Natural killer cell (primary cell): ENCODE results near the gene SIGLEC1. TPM values are rescaled to one million over a fixed set of nuclear protein-coding genes. Genes with fewer than 3 reads are reported as not detected.

Experiments used
- ATAC-seq, 3 donors: fragments of 150-1000 bp in 2 of 3; fragments of 200-7000 bp in 1 of 3; cut with Tn5 transposase; 1 replicate in 1 of 3; 2 replicates in 2 of 3; pipeline ENCODE4 v1.10.0; 2021; ENCODE audit warnings: mild to moderate bottlenecking in 2 of 3, moderate library complexity in 2 of 3
- DNase-seq, 2 donors: peaks; one replicate each; pipeline versions ENCODE4 v3.0.0 to v3.0.0-alpha.2; 2013 to 2021; ENCODE audit warnings: mixed read lengths in 1 of 2
- H3K27ac ChIP-seq: one replicate; pipeline ENCODE4 v1.5.1; 2013; ENCODE audit warnings: mild to moderate bottlenecking, low read length
- H3K27me3 ChIP-seq: one replicate; pipeline ENCODE4 v1.6.1; 2013; ENCODE audit warnings: low read length; ENCODE audit not compliant: control insufficient read depth, insufficient read depth
- H3K36me3 ChIP-seq: one replicate; pipeline ENCODE4 v1.6.1; 2013; ENCODE audit warnings: low read length; ENCODE audit not compliant: control insufficient read depth, insufficient read depth
- H3K4me1 ChIP-seq: one replicate; pipeline ENCODE4 v1.6.1; 2013; ENCODE audit warnings: low read length; ENCODE audit not compliant: control insufficient read depth, insufficient read depth
- H3K4me3 ChIP-seq: one replicate; pipeline ENCODE4 v1.5.1; 2013; ENCODE audit warnings: low read length
- H3K9me3 ChIP-seq: one replicate; pipeline ENCODE4 v1.6.1; 2013; ENCODE audit warnings: low read length; ENCODE audit not compliant: control insufficient read depth, insufficient read depth
- H3K27ac Mint-ChIP-seq, 2 donors: one replicate each; pipeline ENCODE4 v1.8.0; 2022; ENCODE audit warnings: mild to moderate bottlenecking in 2 of 2, mixed read lengths in 2 of 2, moderate library complexity in 1 of 2
- H3K27me3 Mint-ChIP-seq, 2 donors: one replicate each; pipeline ENCODE4 v1.8.0; 2022; ENCODE audit warnings: low read depth in 2 of 2, mixed read lengths in 2 of 2
- H3K36me3 Mint-ChIP-seq: one replicate; pipeline ENCODE4 v1.8.0; 2022; ENCODE audit warnings: mixed read lengths
- H3K4me1 Mint-ChIP-seq, 2 donors: one replicate each; pipeline ENCODE4 v1.8.0; 2022; ENCODE audit warnings: mixed read lengths in 2 of 2
- H3K4me3 Mint-ChIP-seq: one replicate; pipeline ENCODE4 v1.8.0; 2022; ENCODE audit warnings: mild to moderate bottlenecking, moderate library complexity, mixed read lengths
- H3K9me3 Mint-ChIP-seq, 2 donors: one replicate each; pipeline ENCODE4 v1.8.0; 2022; ENCODE audit warnings: mixed read lengths in 2 of 2
- WGBS: methylation state at CpG from one replicate; pipeline ENCODE4 v1.1.7; 2013; ENCODE audit warnings: missing lambda C conversion rate; ENCODE audit not compliant: insufficient coverage; 5-methylcytosine and 5-hydroxymethylcytosine counted together
- intact Hi-C: fragments of 100-400 bp; cut with micrococcal nuclease; formaldehyde crosslinking; loops from one replicate; pipeline ENCODE4 v1.14.2; 2022
- total RNA-seq, 4 donors: library from RNA; stranded (reverse); fragments of 120-200 nt in 1 of 4; gene quantifications; one replicate each; pipeline versions ENCODE4 v1.2.3 to v1.2.4, GENCODE V29; 2013 to 2022
- TF ChIP-seq, protein P1 (sequence below): fragments of 200-600 bp; IDR thresholded peaks from one replicate; pipeline ENCODE4 v1.8.0; 2022; ENCODE audit warnings: antibody characterized with exemption

SIGLEC1 gene
- under 1 TPM; 0.09 to 0.36 (median 0.30) TPM for total RNA-seq
- 1.4 TPM for total RNA-seq (2013)

- H3K36me3 Mint-ChIP-seq: no peaks in the 10 kb centered on the region
- no peak for ATAC-seq
- 51% methylated on average over 13 of the region's 15 CpGs for WGBS
These were observed at the start of gene SIGLEC1 for GRCh38 chr20:3712279-3712873. Gene SIGLEC1, minus strand, starts transcription at chr20:3712600. Its CDS starts 5,472 bp downstream, at chr20:3707128.

DNA sequence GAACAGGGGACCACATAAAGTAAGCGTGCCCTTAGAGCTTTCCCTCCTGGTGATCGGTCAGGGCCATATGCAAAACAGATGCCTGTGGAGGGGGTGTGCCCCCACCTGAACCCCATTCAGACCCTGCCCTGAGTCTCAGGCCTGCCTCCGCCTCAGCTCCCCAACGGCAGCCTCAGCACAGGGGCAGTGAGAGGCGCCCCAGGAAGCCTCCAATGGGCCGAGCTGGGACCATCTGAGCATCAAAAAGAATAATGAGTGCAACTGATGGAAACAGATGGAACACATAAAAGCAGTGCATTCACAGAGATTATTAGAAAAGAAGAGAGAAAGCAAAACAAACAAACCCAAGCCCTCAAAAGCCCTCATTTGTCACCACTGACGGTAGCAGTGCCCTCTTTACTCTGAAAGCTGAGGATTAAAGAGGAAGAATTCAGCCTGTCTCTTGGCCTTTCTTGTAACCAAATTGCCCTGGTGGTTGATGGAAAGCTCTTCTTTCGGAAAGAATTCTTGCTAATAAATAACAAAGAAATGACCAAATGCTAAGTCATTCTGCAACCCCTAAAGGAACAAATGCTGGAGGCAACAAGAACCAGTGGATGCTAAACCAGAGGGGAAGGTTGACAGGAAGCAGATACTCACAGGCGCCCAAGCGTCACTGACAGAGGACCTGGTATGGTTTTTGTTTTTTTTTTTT lies 48.4 kb upstream of the SIGLEC1 start:
- Mint-ChIP-seq H3K36me3 (no peaks in the 10 kb centered on the region), H3K27ac (no peak overlapping the region), H3K27me3 (no peaks in the 10 kb centered on the region), H3K9me3 (no peaks in the 10 kb centered on the region), H3K4me1 (peaks cover 0 to 11% of the 10 kb centered on the region in 2 donors), H3K4me3 (no peak overlapping the region)
- Histone ChIP-seq H3K9me3 (no peaks in the 10 kb centered on the region), H3K27me3 (no peaks in the 10 kb centered on the region), H3K36me3 (no peaks in the 10 kb centered on the region), H3K27ac (no peak overlapping the region), H3K4me3 (no peak overlapping the region), H3K4me1 (peaks cover 17% of the 10 kb centered on the region)
- intact Hi-C loops: no loop called here
- DNase-seq (no peak), ATAC-seq (no peak)
- TF ChIP-seq, protein P1, sequence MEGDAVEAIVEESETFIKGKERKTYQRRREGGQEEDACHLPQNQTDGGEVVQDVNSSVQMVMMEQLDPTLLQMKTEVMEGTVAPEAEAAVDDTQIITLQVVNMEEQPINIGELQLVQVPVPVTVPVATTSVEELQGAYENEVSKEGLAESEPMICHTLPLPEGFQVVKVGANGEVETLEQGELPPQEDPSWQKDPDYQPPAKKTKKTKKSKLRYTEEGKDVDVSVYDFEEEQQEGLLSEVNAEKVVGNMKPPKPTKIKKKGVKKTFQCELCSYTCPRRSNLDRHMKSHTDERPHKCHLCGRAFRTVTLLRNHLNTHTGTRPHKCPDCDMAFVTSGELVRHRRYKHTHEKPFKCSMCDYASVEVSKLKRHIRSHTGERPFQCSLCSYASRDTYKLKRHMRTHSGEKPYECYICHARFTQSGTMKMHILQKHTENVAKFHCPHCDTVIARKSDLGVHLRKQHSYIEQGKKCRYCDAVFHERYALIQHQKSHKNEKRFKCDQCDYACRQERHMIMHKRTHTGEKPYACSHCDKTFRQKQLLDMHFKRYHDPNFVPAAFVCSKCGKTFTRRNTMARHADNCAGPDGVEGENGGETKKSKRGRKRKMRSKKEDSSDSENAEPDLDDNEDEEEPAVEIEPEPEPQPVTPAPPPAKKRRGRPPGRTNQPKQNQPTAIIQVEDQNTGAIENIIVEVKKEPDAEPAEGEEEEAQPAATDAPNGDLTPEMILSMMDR: no peak
- WGBS: 72% methylated on average over 9 of the region's 10 CpGs

More at GRCh38 chr20:3712279-3712873, at the start of gene SIGLEC1:
- Histone ChIP-seq H3K9me3 (no peaks in the 10 kb centered on the region), H3K4me3 (no peak within 1 kb of the TSS), H3K27me3 (no peaks in the 10 kb centered on the region), H3K4me1 (peaks cover 6% of the 10 kb centered on the region), H3K36me3 (no peaks in the 10 kb centered on the region), H3K27ac (no peak within 1 kb of the TSS)
- Mint-ChIP-seq H3K9me3 (no peaks in the 10 kb centered on the region), H3K27me3 (peaks cover 0 to 10% of the 10 kb centered on the region in 2 donors), H3K27ac (no peak within 1 kb of the TSS), H3K4me1 (no peaks in the 10 kb centered on the region), H3K4me3 (no peak within 1 kb of the TSS)
- TF ChIP-seq, protein P1: no peak
- peak in 1 of 2 donors; percentile 19 for DNase-seq
- intact Hi-C loops: no loop called here

DNA sequence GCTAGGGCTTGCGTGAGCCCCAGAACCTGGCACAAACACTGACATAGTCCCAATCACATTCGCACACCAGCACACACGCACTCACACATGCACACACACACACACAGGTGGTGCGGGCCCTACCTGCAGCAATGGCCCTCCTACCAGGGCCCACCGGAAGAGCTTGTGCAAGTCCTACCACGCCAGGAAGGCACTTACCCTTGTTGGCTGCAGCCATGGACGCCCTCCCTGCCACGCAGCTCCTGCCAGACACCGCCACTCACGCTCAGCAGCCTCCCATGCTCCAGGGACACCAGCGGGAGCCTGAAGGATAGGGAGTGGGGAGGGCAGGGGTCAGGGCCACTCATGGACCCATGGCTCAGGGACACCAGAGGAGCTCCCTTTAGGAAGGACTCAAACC lies 47.5 kb upstream of the SIGLEC1 start:
- no peak overlapping the region for H3K27ac Mint-ChIP-seq
- peaks cover 0 to 2% of the 10 kb centered on the region in 2 donors for H3K4me1 Mint-ChIP-seq
- no peak overlapping the region for H3K4me3 Mint-ChIP-seq
- no peaks in the 10 kb centered on the region for H3K36me3 Mint-ChIP-seq
- no peak overlapping the region for H3K27ac ChIP-seq
- ATAC-seq (no peak), DNase-seq (no peak)
- TF ChIP-seq, protein P1: no peak
- no peaks in the 10 kb centered on the region for H3K9me3 ChIP-seq
- 95% methylated on average over 11 of the region's 11 CpGs for WGBS
- H3K9me3 Mint-ChIP-seq: no peaks in the 10 kb centered on the region
- no peaks in the 10 kb centered on the region for H3K36me3 ChIP-seq
- intact Hi-C loops: no loop called here
- no peaks in the 10 kb centered on the region for H3K27me3 Mint-ChIP-seq
- H3K4me1 ChIP-seq: peaks cover 12% of the 10 kb centered on the region
- H3K27me3 ChIP-seq: no peaks in the 10 kb centered on the region
- no peak overlapping the region for H3K4me3 ChIP-seq
